Transverse colon (tissue), 4 donors: Measurements from ENCODE around the gene PCDHAC2. TPM values are rescaled to one million over a fixed set of nuclear protein-coding genes. Genes with fewer than 3 reads are reported as not detected.

Experiments
- DNase-seq: peaks from one replicate; pipeline ENCODE4 v3.0.0-alpha.2; 2019
- H3K27ac ChIP-seq, 4 donors: fragments of 200-600 bp; sonication (generic); 2 replicates each; pipeline ENCODE4 v1.5.1; 2016 to 2018; ENCODE audit warnings: inconsistent platforms in 4 of 4
- H3K27me3 ChIP-seq: fragments of 200-600 bp; sonication (generic); 2 replicates; pipeline ENCODE4 v1.5.1; 2017; ENCODE audit warnings: inconsistent platforms
- H3K36me3 ChIP-seq, 4 donors: fragments of 200-600 bp; sonication (generic); 2 replicates each; pipeline ENCODE4 v1.5.1; 2017 to 2019; ENCODE audit warnings: inconsistent platforms in 4 of 4
- H3K4me1 ChIP-seq, 4 donors: fragments of 200-600 bp; sonication (generic); 2 replicates each; pipeline ENCODE4 v1.5.1; 2017 to 2020; ENCODE audit warnings: inconsistent platforms in 4 of 4
- H3K4me3 ChIP-seq, 4 donors: fragments of 200-600 bp; sonication (generic); 1 replicate in 1 of 4; 2 replicates in 3 of 4; pipeline versions ENCODE4 v1.5.1 to v1.6.1; 2017 to 2019; ENCODE audit warnings: inconsistent platforms in 4 of 4
- H3K9me3 ChIP-seq, 2 donors: fragments of 200-600 bp; sonication (generic); 2 replicates each; pipeline ENCODE4 v1.5.1; 2017 to 2019; ENCODE audit warnings: inconsistent platforms in 2 of 2
- EP300 ChIP-seq: sonication (generic); formaldehyde crosslinking; IDR thresholded peaks from one replicate; pipeline ENCODE4 v1.6.1; 2017; ENCODE audit warnings: antibody characterized with exemption, low read depth
- POLR2A ChIP-seq: fragments of 450-650 bp; IDR thresholded peaks from one replicate; pipeline ENCODE4 v1.6.1; 2016; ENCODE audit warnings: antibody characterized with exemption, mild to moderate bottlenecking, moderate library complexity
- POLR2AphosphoS5 ChIP-seq, 3 donors: sonication (generic); formaldehyde crosslinking; IDR thresholded peaks; one replicate each; pipeline ENCODE4 v1.6.1; 2016; ENCODE audit warnings: antibody characterized with exemption in 3 of 3
- WGBS, 2 donors: methylation state at CpG; one replicate each; pipeline ENCODE4 v1.1.5; 2018; ENCODE audit warnings: low coverage in 1 of 2; 5-methylcytosine and 5-hydroxymethylcytosine counted together
- in situ Hi-C, 4 donors: fragments of 200-750 bp; cut with MboI; loops; one replicate each; pipeline versions ENCODE4 v1.15.0 to v1.15.1; 2017; ENCODE audit warnings: low sequenced_read_pairs in 3 of 4, low pct_ligation_motif_present in 1 of 4, low pct_unique_long_range_greater_than_20kb in 1 of 4
- intact Hi-C: fragments of 100-400 bp; cut with DNase I; formaldehyde crosslinking; loops from one replicate; pipeline ENCODE4 v1.15.1; 2023; ENCODE audit warnings: low total_unique reads
- total RNA-seq, 4 donors: library from RNA; depleted of rRNA; stranded (reverse); fragments of >200 nt; gene quantifications; one replicate each; pipeline ENCODE4 v1.1.0, GENCODE V29; 2016
- TF ChIP-seq, protein P1 (sequence below), 5 experiments: fragments of 200-600 bp in 3 of 5; fragments of 450-650 bp in 2 of 5; sonication (generic) in 3 of 5; IDR thresholded peaks; 1 replicate in 2 of 5; 2 replicates in 3 of 5; pipeline ENCODE4 v1.5.1; 2016 to 2017; ENCODE audit warnings: antibody characterized with exemption in 5 of 5, inconsistent platforms in 3 of 5, mild to moderate bottlenecking in 2 of 5, moderate library complexity in 1 of 5

The PCDHAC2 gene
- total RNA-seq, 4 donors from 2014 or later: 0.41 to 0.48 TPM; not detected in 2

DNA sequence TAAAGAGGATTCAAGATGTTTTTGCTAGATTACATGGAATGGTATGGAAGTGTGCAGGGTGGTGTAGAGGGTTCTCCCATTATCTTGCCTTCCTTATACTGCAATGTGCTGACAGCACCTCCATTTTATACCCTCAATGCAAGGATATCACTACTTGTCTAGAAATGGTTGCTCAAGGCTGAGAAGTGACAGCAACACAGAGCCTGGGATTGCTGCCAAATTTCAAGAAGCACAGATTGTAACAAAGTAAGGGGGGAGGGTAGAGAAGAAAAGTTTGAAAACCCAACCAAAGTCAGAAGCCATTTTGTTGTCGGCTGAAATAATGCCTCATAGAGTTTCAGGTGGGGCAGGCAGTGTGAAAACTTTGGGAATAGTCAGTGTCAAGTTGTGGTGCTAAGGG, 29.8 kb downstream of the PCDHAC2 start:
- Histone ChIP-seq H3K36me3 (no peaks in the 10 kb centered on the region), H3K9me3 (no peaks in the 10 kb centered on the region), H3K4me1 (no peaks in the 10 kb centered on the region), H3K27me3 (peaks cover 3% of the 10 kb centered on the region), H3K4me3 (no peak overlapping the region), H3K27ac (no peak overlapping the region)
- 64 to 100% methylated on average over 1 of the region's 1 CpG for WGBS, 2 donors
- intact Hi-C loops (no loop called here), in situ Hi-C loops (no loop called here)
- DNase-seq: no peak
- TF ChIP-seq, protein P1, sequence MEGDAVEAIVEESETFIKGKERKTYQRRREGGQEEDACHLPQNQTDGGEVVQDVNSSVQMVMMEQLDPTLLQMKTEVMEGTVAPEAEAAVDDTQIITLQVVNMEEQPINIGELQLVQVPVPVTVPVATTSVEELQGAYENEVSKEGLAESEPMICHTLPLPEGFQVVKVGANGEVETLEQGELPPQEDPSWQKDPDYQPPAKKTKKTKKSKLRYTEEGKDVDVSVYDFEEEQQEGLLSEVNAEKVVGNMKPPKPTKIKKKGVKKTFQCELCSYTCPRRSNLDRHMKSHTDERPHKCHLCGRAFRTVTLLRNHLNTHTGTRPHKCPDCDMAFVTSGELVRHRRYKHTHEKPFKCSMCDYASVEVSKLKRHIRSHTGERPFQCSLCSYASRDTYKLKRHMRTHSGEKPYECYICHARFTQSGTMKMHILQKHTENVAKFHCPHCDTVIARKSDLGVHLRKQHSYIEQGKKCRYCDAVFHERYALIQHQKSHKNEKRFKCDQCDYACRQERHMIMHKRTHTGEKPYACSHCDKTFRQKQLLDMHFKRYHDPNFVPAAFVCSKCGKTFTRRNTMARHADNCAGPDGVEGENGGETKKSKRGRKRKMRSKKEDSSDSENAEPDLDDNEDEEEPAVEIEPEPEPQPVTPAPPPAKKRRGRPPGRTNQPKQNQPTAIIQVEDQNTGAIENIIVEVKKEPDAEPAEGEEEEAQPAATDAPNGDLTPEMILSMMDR (IDR thresholded peaks at IDR 0.05): no peak
- TF ChIP-seq EP300: no peak
- TF ChIP-seq POLR2A: no peak
- no peak for TF ChIP-seq POLR2AphosphoS5 (IDR thresholded peaks at IDR 0.05)

DNA sequence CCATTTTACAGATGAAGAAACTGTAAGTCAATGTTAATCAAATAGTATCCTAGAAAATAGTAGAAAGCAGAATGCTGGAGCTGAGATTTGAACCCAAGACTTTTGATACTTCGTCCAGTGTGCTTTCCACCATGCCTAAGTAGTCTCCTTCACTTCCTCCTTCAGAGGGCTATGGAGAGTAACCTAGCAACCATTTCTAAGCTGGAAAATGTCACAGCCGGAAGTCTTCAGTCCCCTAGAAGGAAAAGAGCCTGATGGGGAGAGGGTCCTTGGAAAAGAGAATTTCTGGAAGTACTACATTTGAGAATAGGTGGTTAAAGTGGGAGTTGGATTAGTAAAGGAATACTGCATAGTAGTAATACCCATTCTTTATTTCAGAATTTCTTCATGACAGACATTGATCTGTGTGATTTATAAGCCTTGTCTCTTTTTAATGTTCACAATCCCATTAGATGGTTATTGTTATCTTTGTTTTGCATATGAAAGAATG, 32.7 kb downstream of the PCDHAC2 start:
- peaks cover 5% of the 10 kb centered on the region for H3K27me3 ChIP-seq
- in situ Hi-C loops (no loop called here), intact Hi-C loops (no loop called here)
- H3K4me3 ChIP-seq: no peak overlapping the region
- no peak for TF ChIP-seq EP300
- H3K9me3 ChIP-seq: no peaks in the 10 kb centered on the region
- no peaks in the 10 kb centered on the region for H3K36me3 ChIP-seq
- peaks cover 0 to 5% (median 2%) of the 10 kb centered on the region in 4 donors for H3K4me1 ChIP-seq
- DNase-seq: no peak
- no peak overlapping the region for H3K27ac ChIP-seq
- 62 to 68% methylated on average over 2 of the region's 2 CpGs for WGBS, 2 donors

DNA sequence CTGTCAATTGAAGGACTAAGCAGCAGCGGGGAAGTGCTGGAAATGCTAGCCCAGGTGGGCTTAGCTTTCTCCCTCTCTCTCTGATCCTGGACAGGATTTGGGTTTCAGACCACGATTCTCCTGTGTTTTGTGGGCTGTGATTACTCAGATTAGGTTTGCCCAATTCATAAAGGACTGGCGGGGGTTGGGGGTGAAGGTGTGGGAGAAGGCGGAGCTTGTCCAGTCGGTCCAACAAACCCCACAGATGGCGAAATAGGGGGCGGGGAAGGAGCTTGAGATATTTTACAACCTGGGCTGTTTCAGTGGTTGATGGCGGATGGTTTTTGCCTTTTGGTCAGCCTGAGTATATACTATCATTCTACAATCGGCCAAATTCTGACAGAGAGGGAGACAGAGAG, 35.2 kb downstream of the PCDHAC2 start:
- no peaks in the 10 kb centered on the region for H3K9me3 ChIP-seq
- TF ChIP-seq POLR2A: no peak
- no peak for TF ChIP-seq EP300
- TF ChIP-seq POLR2AphosphoS5 (IDR thresholded peaks at IDR 0.05): no peak
- TF ChIP-seq, protein P1 (IDR thresholded peaks at IDR 0.05): no peak
- H3K36me3 ChIP-seq: no peaks in the 10 kb centered on the region
- peaks cover 0 to 5% (median 2%) of the 10 kb centered on the region in 4 donors for H3K4me1 ChIP-seq
- no peak overlapping the region for H3K27ac ChIP-seq
- intact Hi-C loops: no loop called here
- peak overlapping the region in 2 of 4 donors; percentile 7 to 23 for H3K4me3 ChIP-seq
- in situ Hi-C loops: no loop called here
- DNase-seq: no peak
- WGBS, 2 donors: 8 to 11% methylated on average over 8 to 9 of the region's 9 CpGs
- peaks cover 5% of the 10 kb centered on the region for H3K27me3 ChIP-seq

DNA sequence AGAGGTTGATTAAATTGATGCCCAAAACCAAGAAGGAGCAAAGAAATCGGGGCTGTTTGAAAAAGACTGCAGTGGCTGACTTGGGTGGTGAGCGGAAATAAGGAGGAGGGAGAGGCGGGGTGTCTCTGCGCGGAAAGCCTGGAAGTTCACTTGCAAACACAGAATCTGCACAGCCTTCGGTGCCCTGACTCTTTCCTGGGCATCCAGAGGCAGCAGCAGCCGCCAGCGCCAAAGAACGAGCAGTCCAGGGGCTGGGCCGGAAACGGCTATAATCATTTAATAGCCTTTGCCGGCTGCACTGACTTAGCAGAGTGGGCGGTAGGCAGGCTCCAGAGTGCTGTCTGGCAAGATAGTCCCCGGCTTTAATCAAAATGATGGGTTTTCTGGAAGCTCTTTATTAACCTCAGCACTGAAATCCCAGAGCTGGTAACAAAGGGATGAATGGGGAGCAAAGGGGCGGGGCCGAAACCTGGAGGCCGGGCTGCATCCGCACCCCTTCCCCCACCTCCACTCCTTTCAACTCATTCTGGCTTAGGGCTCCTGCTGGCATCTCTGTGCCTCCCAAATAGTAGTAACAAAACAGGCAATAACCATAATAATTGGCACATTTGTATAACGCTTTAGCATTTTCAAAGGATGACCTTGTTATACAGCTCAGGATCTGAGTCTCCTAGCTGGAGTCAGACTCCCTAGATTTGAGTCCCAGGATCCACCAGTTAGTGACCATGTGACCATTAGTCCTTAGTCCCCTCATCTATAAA, 35.7 kb downstream of the PCDHAC2 start:
- peak; percentile 8 for DNase-seq
- TF ChIP-seq, protein P1 (IDR thresholded peaks at IDR 0.05): no peak
- TF ChIP-seq EP300: no peak
- TF ChIP-seq POLR2A: no peak
- no peak for TF ChIP-seq POLR2AphosphoS5 (IDR thresholded peaks at IDR 0.05)
- H3K4me1 ChIP-seq: peaks cover 0 to 5% (median 2%) of the 10 kb centered on the region in 4 donors
- no peaks in the 10 kb centered on the region for H3K9me3 ChIP-seq
- no peaks in the 10 kb centered on the region for H3K36me3 ChIP-seq
- intact Hi-C loops: no loop called here
- peaks cover 5% of the 10 kb centered on the region for H3K27me3 ChIP-seq
- H3K4me3 ChIP-seq: peak overlapping the region in 2 of 4 donors; percentile 7 to 23
- in situ Hi-C loops: no loop called here
- no peak overlapping the region for H3K27ac ChIP-seq
- 8 to 10% methylated on average over 2 to 19 of the region's 19 CpGs for WGBS, 2 donors

DNA sequence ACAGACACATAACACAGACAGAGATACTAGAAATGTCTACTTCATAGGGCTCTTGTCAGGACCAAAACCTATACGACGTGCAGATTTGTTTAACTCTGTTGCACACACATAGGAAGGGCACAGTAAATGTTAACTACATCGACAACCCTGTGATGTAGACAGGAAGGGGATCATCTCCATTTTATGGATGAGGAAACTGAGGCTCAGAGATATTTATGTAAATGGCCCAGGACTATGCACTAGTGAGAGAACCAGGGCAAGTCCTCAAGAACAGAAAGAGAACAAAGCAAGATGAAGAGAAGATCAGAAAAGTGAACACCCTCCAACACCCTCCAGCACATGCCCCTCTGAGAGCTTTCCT, 36.3 kb downstream of the PCDHAC2 start:
- Histone ChIP-seq H3K27me3 (peaks cover 5% of the 10 kb centered on the region), H3K27ac (no peak overlapping the region), H3K4me3 (no peak overlapping the region), H3K36me3 (no peaks in the 10 kb centered on the region), H3K4me1 (peaks cover 0 to 5% (median 2%) of the 10 kb centered on the region in 4 donors), H3K9me3 (no peaks in the 10 kb centered on the region)
- intact Hi-C loops: no loop called here
- 54 to 63% methylated on average over 3 of the region's 3 CpGs for WGBS, 2 donors
- in situ Hi-C loops: no loop called here
- DNase-seq: no peak
- TF ChIP-seq EP300 (no peak), POLR2AphosphoS5 (IDR thresholded peaks at IDR 0.05) (no peak), POLR2A (no peak)
- TF ChIP-seq, protein P1 (IDR thresholded peaks at IDR 0.05): no peak
